Stimulated activated CD8-positive, alpha-beta memory T cell treated with anti-CD3 and anti-CD28 coated beads, Interleukin-12 subunit alpha, Interleukin-12 subunit beta, amount 100 ng/mL, for 4 hours (primary cell): ENCODE results near the gene FILIP1.

Source experiments
- DNase-seq: peaks from one replicate; pipeline ENCODE4 v3.0.0-alpha.2; 2020; ENCODE audit warnings: low read depth

FILIP1 gene

GRCh38 chr6:75492386-75493153 lies 1.0 kb downstream of the FILIP1 start:
- DNase-seq = no peak

GRCh38 chr6:75491291-75491690 lies 2.3 kb downstream of the FILIP1 start:
- no peak for DNase-seq

- DNase-seq = no peak
Observed at GRCh38 chr6:75490706-75491105, 2.9 kb downstream of the FILIP1 start.

GRCh38 chr6:75489025-75489424 lies 4.6 kb downstream of the FILIP1 start:
- DNase-seq = no peak

GRCh38 chr6:75488033-75488432 lies 5.6 kb downstream of the FILIP1 start:
- no peak for DNase-seq

GRCh38 chr6:75486850-75487518 lies 6.6 kb downstream of the FILIP1 start:
- no peak for DNase-seq

- DNase-seq = no peak
Observed at GRCh38 chr6:75484535-75484934, 9.1 kb downstream of the FILIP1 start.

- DNase-seq = no peak
Observed at GRCh38 chr6:75483136-75483952, 10.3 kb downstream of the FILIP1 start.

GRCh38 chr6:75481936-75482593 lies 11.5 kb downstream of the FILIP1 start:
- no peak for DNase-seq

- DNase-seq = no peak
Observed at GRCh38 chr6:75481394-75481793, 12.2 kb downstream of the FILIP1 start.

- no peak for DNase-seq
Observed at GRCh38 chr6:75480425-75480824, 13.2 kb downstream of the FILIP1 start.

- no peak for DNase-seq
Observed at GRCh38 chr6:75479712-75480111, 13.9 kb downstream of the FILIP1 start.

- no peak for DNase-seq
Observed at GRCh38 chr6:75478929-75479328, 14.7 kb downstream of the FILIP1 start.

GRCh38 chr6:75472885-75473284 lies 20.7 kb downstream of the FILIP1 start:
- DNase-seq = no peak

- no peak for DNase-seq
Observed at GRCh38 chr6:75467966-75468365, 25.6 kb downstream of the FILIP1 start.

GRCh38 chr6:75467284-75467683 lies 26.3 kb downstream of the FILIP1 start:
- no peak for DNase-seq

GRCh38 chr6:75466636-75467035 lies 27.0 kb downstream of the FILIP1 start:
- DNase-seq = no peak

GRCh38 chr6:75463908-75464307 lies 29.7 kb downstream of the FILIP1 start:
- no peak for DNase-seq

GRCh38 chr6:75463061-75463460 lies 30.5 kb downstream of the FILIP1 start:
- DNase-seq = no peak

GRCh38 chr6:75460681-75461080 lies 32.9 kb downstream of the FILIP1 start:
- DNase-seq = no peak

GRCh38 chr6:75458895-75459294 lies 34.7 kb downstream of the FILIP1 start:
- DNase-seq = no peak

GRCh38 chr6:75450903-75451302 lies 42.7 kb downstream of the FILIP1 start:
- no peak for DNase-seq
